Spleen (tissue), 11 donors: Measurements from ENCODE around the gene MRPL4. TPM values are rescaled to one million over a fixed set of nuclear protein-coding genes. Genes with fewer than 3 reads are reported as not detected.

Experiments used
- DNase-seq: peaks from one replicate; pipeline ENCODE4 v3.0.0-alpha.2; 2020
- H3K27ac ChIP-seq, 8 donors: fragments of 200-600 bp; sonication (generic) in 7 of 8; 1 replicate in 4 of 8; 2 replicates in 4 of 8; pipeline versions ENCODE4 v1.5.0 to v1.8.0; 2016 to 2021; ENCODE audit warnings: inconsistent platforms in 4 of 8, mild to moderate bottlenecking in 4 of 8, moderate library complexity in 1 of 8
- H3K27me3 ChIP-seq, 7 donors: fragments of 200-600 bp; sonication (generic) in 6 of 7; replicated peaks in 1 of 7; 1 replicate in 4 of 7; 2 replicates in 3 of 7; pipeline versions ENCODE4 v1.5.0 to v1.8.0; 2016 to 2021; ENCODE audit warnings: inconsistent platforms in 3 of 7, mild to moderate bottlenecking in 1 of 7
- H3K36me3 ChIP-seq, 6 donors: fragments of 200-600 bp; sonication (generic) in 5 of 6; 1 replicate in 4 of 6; 2 replicates in 2 of 6; pipeline versions ENCODE4 v1.5.0 to v1.8.0; 2016 to 2021; ENCODE audit warnings: inconsistent platforms in 2 of 6
- H3K4me1 ChIP-seq, 6 donors: fragments of 200-600 bp; sonication (generic) in 5 of 6; 1 replicate in 3 of 6; 2 replicates in 3 of 6; pipeline versions ENCODE4 v1.5.0 to v1.8.0; 2016 to 2021; ENCODE audit warnings: inconsistent platforms in 3 of 6
- H3K4me3 ChIP-seq, 8 donors: fragments of 200-600 bp; sonication (generic) in 7 of 8; 1 replicate in 4 of 8; 2 replicates in 4 of 8; pipeline versions ENCODE4 v1.5.0 to v1.8.0; 2016 to 2021; ENCODE audit warnings: inconsistent platforms in 4 of 8, mild to moderate bottlenecking in 4 of 8, moderate library complexity in 2 of 8
- H3K9me3 ChIP-seq, 8 donors: fragments of 200-600 bp; sonication (generic) in 7 of 8; 1 replicate in 4 of 8; 2 replicates in 4 of 8; pipeline versions ENCODE4 v1.5.0 to v1.8.0; 2016 to 2021; ENCODE audit warnings: inconsistent platforms in 4 of 8
- CTCF ChIP-seq, 11 experiments: fragments of 200-600 bp in 7 of 11; fragments of 450-650 bp in 4 of 11; sonication (generic) in 4 of 11; IDR thresholded peaks in 8 of 11; conservative IDR thresholded peaks in 3 of 11; 1 replicate in 7 of 11; 2 replicates in 4 of 11; pipeline versions ENCODE4 v1.4.0 to v1.8.0; 2016 to 2021; ENCODE audit warnings: antibody characterized with exemption in 11 of 11, inconsistent platforms in 4 of 11, mild to moderate bottlenecking in 1 of 11
- POLR2A ChIP-seq, 3 donors: fragments of 450-650 bp; IDR thresholded peaks; one replicate each; pipeline ENCODE4 v1.5.1; 2017; ENCODE audit warnings: antibody characterized with exemption in 3 of 3, mild to moderate bottlenecking in 1 of 3
- POLR2AphosphoS5 ChIP-seq, 3 donors: sonication (generic); formaldehyde crosslinking; IDR thresholded peaks; one replicate each; pipeline ENCODE4 v1.5.1; 2017; ENCODE audit warnings: antibody characterized with exemption in 3 of 3
- WGBS, 5 donors: extraction: QIAGEN DNeasy Blood & Tissue Kit in 3 of 5; methylation state at CpG; one replicate each; pipeline versions ENCODE4 v1.1.5 to v1.1.7; 2013 to 2018; 5-methylcytosine and 5-hydroxymethylcytosine counted together
- intact Hi-C: fragments of 100-400 bp; cut with DNase I; formaldehyde crosslinking; loops from one replicate; pipeline ENCODE4 v1.15.0; 2023; ENCODE audit warnings: low total_unique reads
- polyA plus RNA-seq, 3 donors: library from polyadenylated mRNA; stranded (reverse); fragments of 200-250 nt; gene quantifications; one replicate each; pipeline ENCODE4 v1.2.1, GENCODE V29; 2013
- total RNA-seq, 7 donors: library from RNA; depleted of rRNA in 3 of 7; stranded (reverse); fragments of >200 nt in 3 of 7; fragmentation: NEBNext Ultra II Directional in 4 of 7; extraction: Animal tissue kit (Norgen Biotek cat#: 25700) in 4 of 7; gene quantifications; one replicate each; pipeline versions ENCODE4 v1.1.0 to v1.2.1, GENCODE V29; 2016 to 2021
- donor health status: healthy with polysubstance abuse.
- donor health status: DM: no; HTN: no; CAD: no; lungs with moderate emphysema.
- donor health status: DM: no; HTN: no; CAD: no.
- donor health status: Bipolar disorder and iron deficiency.
- donor health status: healthy.
- donor health status: DM: no; HTN: no; CAD: no.
- donor health status: DM: yes; HTN: yes; CAD: no.

MRPL4 gene
- total and polyA plus RNA-seq, 10 donors = 31.5 to 60.5 (median 39.0) TPM

- WGBS, 5 donors = 94 to 97% (median 95%) methylated on average over 6 to 7 of the region's 7 CpGs
- no peak for DNase-seq
These were observed 8.4 kb upstream of the MRPL4 start for GRCh38 chr19:10243606-10244005.

GRCh38 chr19:10245189-10245939 is 6.7 kb upstream of the MRPL4 start:
- TF ChIP-seq POLR2AphosphoS5 (IDR thresholded peaks at IDR 0.05) (no peak), CTCF (IDR thresholded peaks at IDR 0.05 in 8 of 11, conservative IDR thresholded peaks at IDR 0.05 in 3 of 11) (no peak), POLR2A (IDR thresholded peaks at IDR 0.05) (no peak)
- WGBS, 5 donors = 73 to 75% (median 73%) methylated on average over 9 of the region's 9 CpGs
- no peak overlapping the region for H3K27ac ChIP-seq
- H3K9me3 ChIP-seq = no peaks in the 10 kb centered on the region
- H3K36me3 ChIP-seq = no peaks in the 10 kb centered on the region
- peaks cover 4 to 7% (median 5%) of the 10 kb centered on the region in 6 donors for H3K4me1 ChIP-seq
- H3K27me3 ChIP-seq = no peaks in the 10 kb centered on the region
- intact Hi-C loops = loop anchor here (5.0 to 10.0 kb wide), 2 partner anchors 51 to 313 kb away; partner anchors contain the start of gene DNMT1
- no peak for DNase-seq
- H3K4me3 ChIP-seq = no peak overlapping the region

More at GRCh38 chr19:10243606-10244005, 8.4 kb upstream of the MRPL4 start:
- Histone ChIP-seq H3K4me3 (no peak overlapping the region), H3K27ac (no peak overlapping the region), H3K27me3 (no peaks in the 10 kb centered on the region), H3K9me3 (no peaks in the 10 kb centered on the region), H3K4me1 (peaks cover 0 to 12% (median 0%) of the 10 kb centered on the region in 6 donors), H3K36me3 (no peaks in the 10 kb centered on the region)
- intact Hi-C loops = loop anchor here (10.0 kb wide), 1 partner anchor 49 kb away; the partner anchor contains the start of gene DNMT1
- TF ChIP-seq CTCF (IDR thresholded peaks at IDR 0.05 in 8 of 11, conservative IDR thresholded peaks at IDR 0.05 in 3 of 11) = no peak
- TF ChIP-seq POLR2A (IDR thresholded peaks at IDR 0.05) = no peak
- no peak for TF ChIP-seq POLR2AphosphoS5 (IDR thresholded peaks at IDR 0.05)

- H3K27me3 ChIP-seq = no peaks in the 10 kb centered on the region
- intact Hi-C loops = loop anchor here (5.0 to 10.0 kb wide), 2 partner anchors 52 to 314 kb away; partner anchors contain the start of gene DNMT1
- TF ChIP-seq CTCF (IDR thresholded peaks at IDR 0.05 in 8 of 11, conservative IDR thresholded peaks at IDR 0.05 in 3 of 11) (no peak), POLR2AphosphoS5 (IDR thresholded peaks at IDR 0.05) (no peak), POLR2A (IDR thresholded peaks at IDR 0.05) (no peak)
- H3K4me1 ChIP-seq = peaks cover 4 to 18% (median 14%) of the 10 kb centered on the region in 6 donors
- 71 to 87% (median 82%) methylated on average over 6 of the region's 6 CpGs for WGBS, 5 donors
- H3K4me3 ChIP-seq = no peak overlapping the region
- H3K27ac ChIP-seq = no peak overlapping the region
- H3K36me3 ChIP-seq = no peaks in the 10 kb centered on the region
- DNase-seq = no peak
- H3K9me3 ChIP-seq = no peaks in the 10 kb centered on the region
These were observed 5.5 kb upstream of the MRPL4 start for GRCh38 chr19:10246511-10246910.

- H3K27me3 ChIP-seq = no peaks in the 10 kb centered on the region
- intact Hi-C loops = loop anchor here (10.0 kb wide), 1 partner anchor 138 kb away; the partner anchor contains the start of genes EIF3G and P2RY11
- H3K4me3 ChIP-seq = peak overlapping the region; percentile 76 to 97 (median 93)
- no peak for DNase-seq
- peak overlapping the region; percentile 70 to 95 (median 92) for H3K27ac ChIP-seq
- no peaks in the 10 kb centered on the region for H3K9me3 ChIP-seq
- 25 to 34% (median 29%) methylated on average over 8 of the region's 8 CpGs for WGBS, 5 donors
- peaks cover 0 to 44% (median 36%) of the 10 kb centered on the region in 6 donors for H3K36me3 ChIP-seq
- TF ChIP-seq CTCF (IDR thresholded peaks at IDR 0.05 in 8 of 11, conservative IDR thresholded peaks at IDR 0.05 in 3 of 11) (no peak), POLR2A (IDR thresholded peaks at IDR 0.05) (no peak), POLR2AphosphoS5 (IDR thresholded peaks at IDR 0.05) (no peak)
- H3K4me1 ChIP-seq = peaks cover 11 to 39% (median 29%) of the 10 kb centered on the region in 6 donors
These were observed 693 bp downstream of the MRPL4 start for GRCh38 chr19:10252707-10253106.
